ENCODE results near the gene LOXHD1. TPM values are rescaled to one million over a fixed set of nuclear protein-coding genes. Genes with fewer than 3 reads are reported as not detected.
A peak's percentile ranks its signal among the peaks of the same experiment; 100 is the strongest.

LOXHD1 gene
- total RNA-seq, 1 experiment from 2014 or later, result 25.5 TPM

DNA sequence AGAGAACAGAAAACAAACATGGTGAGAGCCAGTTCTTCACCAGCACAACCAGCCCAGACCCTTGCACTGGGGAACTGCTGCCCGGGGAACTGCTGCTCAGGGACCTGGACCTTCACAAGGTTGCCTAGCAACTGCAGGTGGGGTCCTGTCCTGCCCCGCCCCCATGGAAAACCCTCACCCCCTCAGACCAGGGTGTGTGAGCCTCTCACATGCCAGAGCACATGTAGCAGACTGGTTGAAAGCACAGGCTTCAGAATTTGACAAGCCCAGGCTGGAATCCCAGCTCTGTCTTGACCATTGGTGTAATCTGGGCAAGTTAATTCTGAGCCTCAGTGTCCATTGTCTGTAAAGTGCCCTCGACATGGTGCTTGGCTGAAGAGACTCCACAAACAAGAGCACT, 118.6 kb downstream of the LOXHD1 start:
- TF ChIP-seq, protein P1, sequence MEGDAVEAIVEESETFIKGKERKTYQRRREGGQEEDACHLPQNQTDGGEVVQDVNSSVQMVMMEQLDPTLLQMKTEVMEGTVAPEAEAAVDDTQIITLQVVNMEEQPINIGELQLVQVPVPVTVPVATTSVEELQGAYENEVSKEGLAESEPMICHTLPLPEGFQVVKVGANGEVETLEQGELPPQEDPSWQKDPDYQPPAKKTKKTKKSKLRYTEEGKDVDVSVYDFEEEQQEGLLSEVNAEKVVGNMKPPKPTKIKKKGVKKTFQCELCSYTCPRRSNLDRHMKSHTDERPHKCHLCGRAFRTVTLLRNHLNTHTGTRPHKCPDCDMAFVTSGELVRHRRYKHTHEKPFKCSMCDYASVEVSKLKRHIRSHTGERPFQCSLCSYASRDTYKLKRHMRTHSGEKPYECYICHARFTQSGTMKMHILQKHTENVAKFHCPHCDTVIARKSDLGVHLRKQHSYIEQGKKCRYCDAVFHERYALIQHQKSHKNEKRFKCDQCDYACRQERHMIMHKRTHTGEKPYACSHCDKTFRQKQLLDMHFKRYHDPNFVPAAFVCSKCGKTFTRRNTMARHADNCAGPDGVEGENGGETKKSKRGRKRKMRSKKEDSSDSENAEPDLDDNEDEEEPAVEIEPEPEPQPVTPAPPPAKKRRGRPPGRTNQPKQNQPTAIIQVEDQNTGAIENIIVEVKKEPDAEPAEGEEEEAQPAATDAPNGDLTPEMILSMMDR (conservative IDR thresholded peaks at IDR 0.05; ENCODE audit: low read depth, low read length), result no peak
- TF ChIP-seq EZH2 (IDR thresholded peaks at IDR 0.05; ENCODE audit: borderline replicate concordance, low read depth, low read length, poor library complexity, severe bottlenecking), result no peak
- intact Hi-C loops (cut with micrococcal nuclease; ENCODE audit: unreplicated experiment), result no loop called here
- ChIA-PET CTCF (no interaction called here), POLR2A (ENCODE audit: low non-redundant PET) (no interaction called here)
- Histone ChIP-seq H3K4me1 (ENCODE audit: insufficient read depth, low read length, poor library complexity, severe bottlenecking) (no peaks in the 10 kb centered on the region), H3K4me3 (ENCODE audit: low read depth, low read length, poor library complexity, severe bottlenecking) (no peak overlapping the region), H3K36me3 (ENCODE audit: insufficient read depth, low read length, poor library complexity, severe bottlenecking) (peaks cover 7% of the 10 kb centered on the region), H3K27ac (ENCODE audit: low read depth, low read length, poor library complexity, severe bottlenecking) (no peak overlapping the region), H3K27me3 (replicated peaks; ENCODE audit: insufficient read depth, low read depth, low read length, poor library complexity) (no peaks in the 10 kb centered on the region), H3K9me3 (ENCODE audit: low read depth, low read length, poor library complexity, severe bottlenecking) (no peaks in the 10 kb centered on the region)
- no peak for DNase-seq (ENCODE audit: low spot score)
- BruUV-seq (replicated peaks), result no TSS peak

- no peak for TF ChIP-seq EZH2 (IDR thresholded peaks at IDR 0.05; ENCODE audit: borderline replicate concordance, low read depth, low read length, poor library complexity, severe bottlenecking)
- TF ChIP-seq, protein P1 (conservative IDR thresholded peaks at IDR 0.05; ENCODE audit: low read depth, low read length), result no peak
- no peak overlapping the region for H3K4me3 ChIP-seq (ENCODE audit: low read depth, low read length, poor library complexity, severe bottlenecking)
- no peaks in the 10 kb centered on the region for H3K9me3 ChIP-seq (ENCODE audit: low read depth, low read length, poor library complexity, severe bottlenecking)
- POLR2A ChIA-PET (ENCODE audit: low non-redundant PET), result no interaction called here
- intact Hi-C loops (cut with micrococcal nuclease; ENCODE audit: unreplicated experiment), result no loop called here
- no peaks in the 10 kb centered on the region for H3K4me1 ChIP-seq (ENCODE audit: insufficient read depth, low read length, poor library complexity, severe bottlenecking)
- BruUV-seq (replicated peaks), result no TSS peak
- H3K27ac ChIP-seq (ENCODE audit: low read depth, low read length, poor library complexity, severe bottlenecking), result no peak overlapping the region
- peak; percentile 49 for DNase-seq (ENCODE audit: low spot score)
- peaks cover 4% of the 10 kb centered on the region for H3K36me3 ChIP-seq (ENCODE audit: insufficient read depth, low read length, poor library complexity, severe bottlenecking)
- no peaks in the 10 kb centered on the region for H3K27me3 ChIP-seq (replicated peaks; ENCODE audit: insufficient read depth, low read depth, low read length, poor library complexity)
- CTCF ChIA-PET, result no interaction called here
Measured at GRCh38 chr18:46536215-46536874, 120.7 kb downstream of the LOXHD1 start.

DNA sequence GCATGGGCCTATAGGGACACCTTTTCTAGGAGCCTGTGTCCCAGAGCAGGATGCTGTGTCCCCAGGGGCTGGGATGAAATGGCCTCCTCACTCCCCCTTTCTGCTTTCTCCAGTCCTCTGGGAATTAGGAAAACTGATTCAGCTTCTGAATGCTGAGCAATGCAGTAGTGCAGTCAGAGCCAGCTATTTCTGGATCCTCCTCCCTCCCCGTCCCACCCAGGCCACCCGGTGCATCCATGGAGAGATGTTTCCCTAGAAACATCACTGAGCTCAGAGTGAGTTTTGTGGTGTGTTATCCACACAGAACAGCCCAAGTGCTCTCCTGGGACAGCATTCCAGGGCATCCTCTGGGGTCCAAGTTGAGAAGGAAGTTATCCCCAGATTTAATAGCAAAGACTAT, 125.5 kb downstream of the LOXHD1 start:
- no peaks in the 10 kb centered on the region for H3K27me3 ChIP-seq (replicated peaks; ENCODE audit: insufficient read depth, low read depth, low read length, poor library complexity)
- H3K4me3 ChIP-seq (ENCODE audit: low read depth, low read length, poor library complexity, severe bottlenecking), result no peak overlapping the region
- no peak for DNase-seq (ENCODE audit: low spot score)
- POLR2A ChIA-PET (ENCODE audit: low non-redundant PET), result no interaction called here
- peaks cover 8% of the 10 kb centered on the region for H3K36me3 ChIP-seq (ENCODE audit: insufficient read depth, low read length, poor library complexity, severe bottlenecking)
- BruUV-seq (replicated peaks), result no TSS peak
- H3K4me1 ChIP-seq (ENCODE audit: insufficient read depth, low read length, poor library complexity, severe bottlenecking), result no peaks in the 10 kb centered on the region
- H3K27ac ChIP-seq (ENCODE audit: low read depth, low read length, poor library complexity, severe bottlenecking), result no peak overlapping the region
- H3K9me3 ChIP-seq (ENCODE audit: low read depth, low read length, poor library complexity, severe bottlenecking), result no peaks in the 10 kb centered on the region
- no peak for TF ChIP-seq EZH2 (IDR thresholded peaks at IDR 0.05; ENCODE audit: borderline replicate concordance, low read depth, low read length, poor library complexity, severe bottlenecking)
- TF ChIP-seq, protein P1 (conservative IDR thresholded peaks at IDR 0.05; ENCODE audit: low read depth, low read length), result no peak
- CTCF ChIA-PET, result interaction anchor here (0.6 kb wide), 1 partner anchor 458 kb away, joined by 3 read pairs; no protein-coding TSS in a partner anchor
- intact Hi-C loops (cut with micrococcal nuclease; ENCODE audit: unreplicated experiment), result no loop called here
